Left ventricle myocardium inferior (tissue), 1 donor: ENCODE measurements around the gene USP12. TPM values are rescaled to one million over a fixed set of nuclear protein-coding genes. Genes with fewer than 3 reads are reported as not detected.
"Not testable (repeated sequence)": the region's sequence is repeated elsewhere in the genome, so short reads cannot be mapped to it uniquely, and the experiment has no call there.

Source experiments
- DNase-seq: peaks from one replicate; pipeline ENCODE4 v3.0.0-alpha.2; 2020
- H3K27ac ChIP-seq: fragments of 200-600 bp; replicated peaks from 2 replicates; pipeline ENCODE4 v1.8.0; 2021
- H3K27me3 ChIP-seq: fragments of 200-600 bp; 2 replicates; pipeline ENCODE4 v1.8.0; 2021; ENCODE audit warnings: low read depth
- H3K36me3 ChIP-seq: fragments of 200-600 bp; 2 replicates; pipeline ENCODE4 v1.8.0; 2021
- H3K4me1 ChIP-seq: fragments of 200-600 bp; 2 replicates; pipeline ENCODE4 v1.8.0; 2021
- H3K4me3 ChIP-seq: fragments of 200-600 bp; 2 replicates; pipeline ENCODE4 v1.8.0; 2021; ENCODE audit warnings: mild to moderate bottlenecking, moderate library complexity
- H3K9me3 ChIP-seq: fragments of 200-600 bp; replicated peaks from 2 replicates; pipeline ENCODE4 v1.8.0; 2021
- CTCF ChIP-seq: fragments of 200-600 bp; IDR thresholded peaks from 2 replicates; pipeline ENCODE4 v1.8.0; 2021; ENCODE audit warnings: antibody characterized with exemption, mild to moderate bottlenecking, borderline replicate concordance
- intact Hi-C: fragments of 100-400 bp; cut with micrococcal nuclease; formaldehyde crosslinking; loops from one replicate; pipeline ENCODE4 v1.11.0; 2022
- long read RNA-seq: library from polyadenylated mRNA; unstranded; transcript quantifications from one replicate; pipeline ENCODE4 v2.0.0, GENCODE V29; 2021
- total RNA-seq: library from RNA; stranded (reverse); fragmentation: NEBNext Ultra II Directional; extraction: Animal tissue kit (Norgen Biotek cat#: 25700); gene quantifications from one replicate; pipeline ENCODE4 v1.2.1, GENCODE V29; 2021
- donor health status: DM: no; HTN: yes; CAD: no; lungs with severe emphysema.

The USP12 gene
- 16.8 TPM for total RNA-seq
- long read RNA-seq, full-length matches to known transcripts = 29 of 35 reads
- long read RNA-seq, partial matches to known transcripts = 0 of 35 reads
- long read RNA-seq, other reads (novel, unspliced or antisense) = 6 of 35 reads

GRCh38 chr13:27171244-27171826 lies at the start of gene USP12:
Gene USP12 (minus strand): TSS chr13:27171811. CDS start chr13:27171639, 172 bp downstream.
- DNase-seq = peak; percentile 37
- Histone ChIP-seq H3K4me1 (peaks cover 57% of the 10 kb centered on the region), H3K27ac (peak within 1 kb of the TSS; percentile 96), H3K27me3 (no peaks in the 10 kb centered on the region), H3K9me3 (no peaks in the 10 kb centered on the region), H3K4me3 (peak within 1 kb of the TSS; percentile 95), H3K36me3 (no peaks in the 10 kb centered on the region)
- TF ChIP-seq CTCF = peak; percentile 27
- intact Hi-C loops = no loop called here

- Histone ChIP-seq H3K27ac (no peak overlapping the region), H3K9me3 (peaks cover 6% of the 10 kb centered on the region), H3K4me3 (no peak overlapping the region), H3K27me3 (no peaks in the 10 kb centered on the region), H3K36me3 (no peaks in the 10 kb centered on the region), H3K4me1 (no peaks in the 10 kb centered on the region)
- DNase-seq = no peak
- no peak for TF ChIP-seq CTCF
- intact Hi-C loops = no loop called here
These were observed 48.0 kb upstream of the USP12 start for GRCh38 chr13:27219611-27220010.

- H3K27me3 ChIP-seq, H3K27ac ChIP-seq, H3K36me3 ChIP-seq, H3K4me1 ChIP-seq, intact Hi-C loops, H3K9me3 ChIP-seq, DNase-seq, H3K4me3 ChIP-seq: not testable (repeated sequence)
These were observed 47.2 kb upstream of the USP12 start for GRCh38 chr13:27218861-27219260.

- H3K27ac ChIP-seq, intact Hi-C loops, H3K27me3 ChIP-seq, H3K36me3 ChIP-seq, H3K4me3 ChIP-seq, DNase-seq, H3K4me1 ChIP-seq: not testable (repeated sequence)
- H3K9me3 ChIP-seq = peaks cover 15% of the 10 kb centered on the region
These were observed 46.2 kb upstream of the USP12 start for GRCh38 chr13:27217791-27218190.

- H3K9me3 ChIP-seq = peaks cover 38% of the 10 kb centered on the region
- H3K27me3 ChIP-seq, H3K4me1 ChIP-seq, H3K4me3 ChIP-seq, H3K27ac ChIP-seq, DNase-seq, H3K36me3 ChIP-seq, intact Hi-C loops: not testable (repeated sequence)
These were observed 41.8 kb upstream of the USP12 start for GRCh38 chr13:27213386-27213785.

- peaks cover 39% of the 10 kb centered on the region for H3K9me3 ChIP-seq
- H3K4me3 ChIP-seq = no peak overlapping the region
- H3K4me1 ChIP-seq = no peaks in the 10 kb centered on the region
- TF ChIP-seq CTCF = no peak
- H3K27ac ChIP-seq = no peak overlapping the region
- H3K36me3 ChIP-seq = no peaks in the 10 kb centered on the region
- DNase-seq = no peak
- intact Hi-C loops = no loop called here
- H3K27me3 ChIP-seq = no peaks in the 10 kb centered on the region
These were observed 40.3 kb upstream of the USP12 start for GRCh38 chr13:27211771-27212364.

- no peak overlapping the region for H3K4me3 ChIP-seq
- H3K27me3 ChIP-seq = no peaks in the 10 kb centered on the region
- TF ChIP-seq CTCF = no peak
- H3K27ac ChIP-seq = no peak overlapping the region
- H3K36me3 ChIP-seq = no peaks in the 10 kb centered on the region
- H3K9me3 ChIP-seq = peaks cover 39% of the 10 kb centered on the region
- intact Hi-C loops = no loop called here
- no peaks in the 10 kb centered on the region for H3K4me1 ChIP-seq
- DNase-seq = no peak
These were observed 39.7 kb upstream of the USP12 start for GRCh38 chr13:27211271-27211670.
